A673 (cell line): Measurements from ENCODE around the gene HECW1.

Experiments
- CTCF ChIP-seq: fragments of 300-800, 200-600 bp; sonication (generic); conservative IDR thresholded peaks from 2 replicates; pipeline ENCODE4 v1.5.1; 2017; ENCODE audit warnings: low read depth, mild to moderate bottlenecking, antibody characterized with exemption, low read length, moderate library complexity, mixed read lengths
- EZH2 ChIP-seq: fragments of 200-600 bp; sonication (generic); IDR thresholded peaks from 2 replicates; pipeline ENCODE4 v1.6.1; 2017; ENCODE audit warnings: borderline replicate concordance, low read depth, mild to moderate bottlenecking, mixed read lengths, antibody characterized with exemption, low read length; ENCODE audit not compliant: poor library complexity, severe bottlenecking

GRCh38 chr7:43385309-43385680 lies 272.8 kb downstream of the HECW1 start:
- TF ChIP-seq EZH2 (no peak), CTCF (no peak)
